Activated CD4-positive, CD25-positive, alpha-beta regulatory T cell treated with anti-CD3 and anti-CD28 coated beads, Interleukin-2, amount 50 U/mL, for 16 hours (primary cell): ENCODE data around the gene ROPN1B.
A peak's percentile ranks its signal among the peaks of the same experiment; 100 is the strongest.
"Not testable (repeated sequence)": the region's sequence is repeated elsewhere in the genome, so short reads cannot be mapped to it uniquely, and the experiment has no call there.

Source experiments
- DNase-seq: peaks from one replicate; pipeline ENCODE4 v3.0.0-alpha.2; 2020; ENCODE audit warnings: low read depth, low spot score

Gene ROPN1B

GRCh38 chr3:125968701-125969592 lies at the start of gene ROPN1B:
ROPN1B (plus strand) TSS chr3:125969178; CDS start chr3:125972055, 2,877 bp downstream.
- not testable (repeated sequence) for DNase-seq

DNA sequence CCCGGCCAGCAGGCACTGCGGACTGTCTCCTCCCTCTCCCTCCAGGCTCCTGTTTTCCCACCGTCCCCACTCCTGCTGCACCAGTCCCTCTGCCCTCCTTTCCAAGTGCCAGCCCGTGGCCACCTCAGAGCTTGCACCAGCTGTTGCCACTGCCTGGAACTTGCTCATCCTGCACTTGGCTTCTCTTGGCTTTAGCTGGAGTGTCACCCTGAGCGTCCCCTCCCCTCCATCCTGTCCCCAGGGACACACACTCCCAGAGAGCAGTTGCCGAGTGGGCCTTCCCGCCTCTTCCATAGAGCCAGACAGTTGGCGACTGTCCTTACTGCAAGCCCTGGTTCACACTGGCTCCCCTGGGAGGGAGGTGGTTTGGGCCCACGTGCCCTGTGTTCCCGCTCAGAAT lies 48.8 kb upstream of the ROPN1B start:
- not testable (repeated sequence) for DNase-seq

GRCh38 chr3:125920751-125921279 lies 48.2 kb upstream of the ROPN1B start:
- not testable (repeated sequence) for DNase-seq

DNA sequence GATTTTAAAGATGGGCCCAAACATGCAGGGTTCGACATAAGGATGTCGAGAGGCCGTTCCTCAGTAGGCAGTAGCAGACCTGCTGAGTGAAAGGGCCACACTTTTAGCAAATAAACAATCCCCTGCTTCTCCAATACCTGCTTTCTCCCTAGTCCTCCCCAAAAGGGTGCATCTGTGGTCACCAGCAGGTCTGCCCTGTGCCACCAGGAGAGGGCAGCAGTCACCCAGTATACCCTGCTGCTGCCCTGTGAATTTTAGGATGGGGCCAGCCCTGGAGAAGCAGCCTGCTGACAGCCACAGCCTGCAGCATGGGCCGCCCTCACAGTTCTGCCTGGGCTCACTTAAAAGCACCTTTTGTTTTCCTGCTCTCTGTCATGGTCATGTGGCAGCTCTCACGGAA lies 47.3 kb upstream of the ROPN1B start:
- not testable (repeated sequence) for DNase-seq

GRCh38 chr3:125923324-125924115 lies 45.5 kb upstream of the ROPN1B start:
- DNase-seq = not testable (repeated sequence)

GRCh38 chr3:125924276-125924675 lies 44.7 kb upstream of the ROPN1B start:
- DNase-seq = not testable (repeated sequence)

DNA sequence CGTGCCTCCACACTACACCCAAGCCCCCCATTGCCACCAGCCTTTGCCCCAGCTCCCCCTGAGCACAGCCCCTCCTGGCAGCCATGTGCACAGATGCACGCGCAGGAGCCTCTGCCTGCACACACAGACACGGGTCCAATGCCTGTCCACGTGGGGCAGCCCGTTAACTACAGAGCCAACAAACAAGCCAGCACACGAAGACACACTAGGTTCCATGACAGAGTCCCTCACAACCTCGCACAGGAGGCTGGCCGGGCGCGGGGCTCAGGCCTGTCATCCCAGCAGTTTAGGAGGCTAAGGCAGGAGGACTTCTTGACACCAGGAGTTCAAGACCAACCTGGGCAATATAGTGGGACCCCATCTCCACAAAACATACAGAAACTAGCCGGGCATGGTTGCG lies 43.3 kb upstream of the ROPN1B start:
- DNase-seq = not testable (repeated sequence)

DNA sequence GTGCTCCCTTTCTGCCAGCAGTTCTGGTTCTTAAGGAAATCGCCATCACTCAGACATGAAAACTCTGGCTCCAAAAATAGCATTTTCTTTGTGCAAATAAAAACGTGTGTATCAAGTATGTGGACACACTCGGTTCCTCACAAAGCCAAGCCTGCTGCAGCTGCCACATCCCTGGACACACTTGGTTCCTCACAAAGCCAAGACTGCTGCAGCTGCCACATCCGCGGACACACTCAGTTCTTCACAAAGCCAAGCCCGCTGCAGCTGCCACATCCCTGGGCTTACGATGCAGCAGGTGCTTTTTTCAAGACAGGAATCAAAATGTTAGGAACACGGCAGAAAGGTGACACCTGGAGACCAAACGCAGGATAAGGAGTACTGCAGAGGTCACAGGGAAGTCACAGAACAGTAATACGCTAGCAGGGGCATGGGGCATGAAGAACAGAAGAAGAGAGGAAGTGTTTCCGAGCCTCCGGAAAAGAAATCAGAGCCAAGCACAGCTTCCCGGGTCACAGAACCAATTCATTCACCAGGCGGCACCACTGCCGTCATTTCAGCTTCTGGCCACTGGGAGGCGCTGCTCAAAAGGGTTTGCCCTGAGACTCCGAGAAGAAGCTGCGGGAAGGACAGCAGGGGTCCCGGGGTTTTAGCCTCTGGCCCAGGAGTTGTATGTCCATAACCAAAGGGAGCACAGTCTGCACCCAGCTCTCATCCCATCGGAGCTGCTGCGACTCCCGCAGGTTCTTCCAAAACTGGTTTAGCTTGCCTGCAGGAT lies 40.0 kb upstream of the ROPN1B start:
- peak; percentile 55 for DNase-seq

DNA sequence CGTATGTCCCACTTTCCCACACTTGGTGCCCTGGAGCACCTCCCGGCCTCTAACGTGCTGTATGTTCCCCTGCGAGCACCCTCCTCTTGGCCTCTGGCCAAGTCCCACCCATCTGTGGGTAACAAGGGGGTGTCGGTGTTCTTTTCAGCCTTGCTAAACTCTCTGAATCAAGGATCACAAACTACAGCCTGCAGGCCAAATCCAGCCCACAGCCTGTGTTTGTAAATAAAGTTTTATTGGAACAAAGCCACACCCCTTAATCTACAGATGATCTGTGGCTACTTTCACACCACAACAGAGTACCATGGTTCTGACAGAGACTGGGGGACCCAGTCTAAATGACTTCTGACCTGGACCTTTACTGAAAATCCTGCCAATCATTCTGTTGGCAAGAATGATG lies 39.2 kb upstream of the ROPN1B start:
- not testable (repeated sequence) for DNase-seq

GRCh38 chr3:125931355-125931880 lies 37.6 kb upstream of the ROPN1B start:
- DNase-seq = not testable (repeated sequence)

DNA sequence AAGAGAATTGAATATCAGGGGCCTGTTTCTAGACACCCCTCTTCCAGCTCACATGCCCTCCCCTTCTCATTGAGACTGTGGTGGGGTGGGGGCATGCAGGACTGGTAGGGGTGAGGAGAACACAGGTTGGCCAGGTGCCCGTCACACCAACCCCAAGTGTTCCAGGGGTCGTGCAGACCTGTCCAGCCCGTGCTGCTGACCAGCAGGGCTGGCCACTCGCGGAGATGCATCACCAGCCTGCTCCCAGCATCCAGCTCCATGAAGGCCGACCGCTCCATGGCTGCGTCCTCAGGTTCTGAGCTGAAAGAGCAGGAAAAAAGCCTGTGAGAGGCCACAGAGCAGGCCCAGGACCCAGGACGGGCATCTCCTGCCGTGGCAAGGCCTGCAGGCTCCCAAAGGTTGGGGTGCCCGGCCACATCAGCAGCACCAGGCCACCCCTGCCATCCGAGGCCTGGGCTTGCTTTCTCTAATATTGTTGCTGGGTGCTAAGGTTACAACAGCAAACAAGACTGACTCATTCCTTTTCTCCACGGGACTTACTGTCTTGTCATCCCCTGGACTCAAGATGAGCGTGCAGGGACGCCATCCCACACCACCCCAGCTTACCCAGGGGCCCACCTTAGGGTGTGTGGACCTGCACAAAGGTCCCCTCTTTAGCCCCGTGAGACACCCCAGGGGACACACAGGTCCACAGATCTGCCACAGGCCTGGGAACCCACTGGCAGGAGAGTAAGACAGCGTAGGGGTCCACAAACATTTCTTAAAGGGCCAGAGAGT lies 35.4 kb upstream of the ROPN1B start:
- DNase-seq = not testable (repeated sequence)

DNA sequence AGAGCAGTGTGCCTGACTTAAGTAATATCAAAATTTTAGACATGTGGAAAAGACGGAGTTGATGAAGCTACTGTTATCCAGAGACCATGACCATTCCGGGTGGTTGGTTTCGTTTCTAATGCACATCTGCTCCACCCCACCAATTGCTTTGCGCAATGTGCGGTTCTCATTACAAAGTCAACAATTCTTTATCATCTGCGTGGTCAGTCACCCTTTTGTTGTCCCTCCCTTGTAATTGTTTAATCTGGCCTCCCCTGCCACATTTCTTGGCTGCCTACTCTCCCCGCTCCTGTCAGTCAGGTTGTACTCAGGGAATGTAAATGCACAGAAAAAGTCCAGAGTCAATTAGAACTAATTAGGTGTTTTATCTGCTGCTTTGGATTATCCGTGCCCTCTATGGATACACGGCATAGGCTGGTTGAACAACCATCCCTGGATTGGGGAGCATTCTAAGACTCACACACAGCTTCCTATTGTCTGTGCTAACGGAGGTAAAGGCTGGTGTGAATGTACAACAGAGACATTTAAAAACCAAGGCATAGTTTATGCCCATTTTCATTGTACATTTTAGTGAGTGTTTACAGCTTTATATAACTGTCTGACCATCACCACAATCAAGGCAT lies 33.6 kb upstream of the ROPN1B start:
- DNase-seq = not testable (repeated sequence)

- DNase-seq = not testable (repeated sequence)
Measured at GRCh38 chr3:125936210-125936815, 32.7 kb upstream of the ROPN1B start.

- DNase-seq = not testable (repeated sequence)
Measured at GRCh38 chr3:125936891-125937290, 32.1 kb upstream of the ROPN1B start.

GRCh38 chr3:125947806-125948205 lies 21.2 kb upstream of the ROPN1B start:
- not testable (repeated sequence) for DNase-seq

GRCh38 chr3:125948901-125949300 lies 20.1 kb upstream of the ROPN1B start:
- not testable (repeated sequence) for DNase-seq

DNA sequence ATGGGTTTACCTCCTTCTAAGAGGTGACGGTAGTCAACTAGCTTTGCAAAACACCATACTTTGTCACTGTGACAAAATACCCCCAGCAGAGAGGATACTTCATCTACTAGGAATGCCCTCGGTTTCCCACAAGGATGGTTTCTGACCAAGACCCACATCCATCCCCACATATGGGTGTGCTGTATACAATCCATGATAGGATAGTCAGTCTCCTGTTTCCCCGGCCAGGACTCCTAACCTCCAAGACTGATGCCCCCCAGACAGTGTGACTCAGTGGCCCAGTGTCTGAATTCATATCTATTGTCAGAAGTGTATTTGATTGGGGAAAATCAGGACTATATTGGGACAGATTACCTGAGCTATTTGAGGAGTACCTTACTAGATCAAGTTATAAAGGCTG lies 17.8 kb upstream of the ROPN1B start:
- DNase-seq = not testable (repeated sequence)

DNA sequence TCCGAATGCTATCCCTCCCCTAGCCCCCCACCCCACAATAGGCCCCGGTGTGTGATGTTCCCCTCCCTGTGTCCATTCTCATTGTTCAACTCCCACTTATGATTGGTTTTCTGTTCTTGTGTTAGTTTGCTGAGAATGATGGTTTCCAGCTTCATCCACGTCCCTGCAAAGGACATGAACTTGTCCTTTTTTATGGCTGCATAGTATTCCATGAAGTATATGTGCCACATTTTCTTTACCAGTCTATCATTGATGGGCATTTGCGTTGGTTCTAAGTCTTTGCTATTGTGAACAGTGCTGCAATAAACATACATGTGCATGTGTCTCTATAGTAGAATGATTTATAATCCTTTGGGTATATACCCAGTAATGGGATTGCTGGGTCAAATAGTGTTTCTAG lies 12.0 kb upstream of the ROPN1B start:
- DNase-seq = not testable (repeated sequence)
